Epidermal melanocyte (primary cell): Measurements from ENCODE around the gene FOSL2.

Experiments used
- DNase-seq: peaks from one replicate; pipeline ENCODE4 v3.0.0; 2011; ENCODE audit warnings: low spot score; ENCODE audit not compliant: insufficient read length

FOSL2 gene

GRCh38 chr2:28392297-28393113 lies at the start of gene FOSL2:
FOSL2 (plus strand) TSS chr2:28392858; CDS start chr2:28393721, 863 bp downstream.
- DNase-seq = peak; percentile 91

DNA sequence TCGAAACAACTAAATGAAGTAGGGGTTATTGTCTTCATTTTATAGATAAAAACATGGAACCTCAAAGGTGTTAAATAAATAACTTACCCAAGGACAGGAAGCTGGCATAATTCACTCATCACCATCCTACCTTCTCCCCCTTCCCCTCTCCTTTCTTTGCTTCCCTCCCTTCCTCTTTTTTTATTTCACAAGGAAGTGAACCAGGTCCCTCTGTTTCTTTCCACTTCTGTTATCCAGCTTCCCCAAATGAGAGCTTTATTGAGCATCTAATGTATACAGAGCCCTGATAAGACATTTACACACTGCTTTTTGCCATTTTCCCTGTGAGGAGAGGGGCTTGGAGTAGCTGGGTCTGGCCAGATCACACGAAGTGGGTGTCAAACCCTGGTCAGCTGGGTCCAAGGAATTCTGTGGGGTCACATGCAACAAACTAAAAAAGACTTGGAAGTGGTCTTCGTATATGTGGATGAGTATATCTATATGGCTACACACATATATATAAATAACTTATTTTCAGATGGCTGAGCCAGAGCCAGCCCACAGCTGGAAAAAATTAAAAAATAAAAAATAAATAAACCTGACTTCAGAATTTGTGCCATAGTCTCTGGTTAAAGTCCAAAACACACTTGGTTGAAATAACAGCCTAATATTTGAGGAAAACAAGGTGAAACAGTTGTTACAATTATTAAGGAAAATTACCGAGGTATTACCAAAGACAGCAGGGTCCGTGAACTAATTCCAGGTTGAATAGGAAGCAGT lies 49.3 kb upstream of the FOSL2 start:
- DNase-seq = no peak

DNA sequence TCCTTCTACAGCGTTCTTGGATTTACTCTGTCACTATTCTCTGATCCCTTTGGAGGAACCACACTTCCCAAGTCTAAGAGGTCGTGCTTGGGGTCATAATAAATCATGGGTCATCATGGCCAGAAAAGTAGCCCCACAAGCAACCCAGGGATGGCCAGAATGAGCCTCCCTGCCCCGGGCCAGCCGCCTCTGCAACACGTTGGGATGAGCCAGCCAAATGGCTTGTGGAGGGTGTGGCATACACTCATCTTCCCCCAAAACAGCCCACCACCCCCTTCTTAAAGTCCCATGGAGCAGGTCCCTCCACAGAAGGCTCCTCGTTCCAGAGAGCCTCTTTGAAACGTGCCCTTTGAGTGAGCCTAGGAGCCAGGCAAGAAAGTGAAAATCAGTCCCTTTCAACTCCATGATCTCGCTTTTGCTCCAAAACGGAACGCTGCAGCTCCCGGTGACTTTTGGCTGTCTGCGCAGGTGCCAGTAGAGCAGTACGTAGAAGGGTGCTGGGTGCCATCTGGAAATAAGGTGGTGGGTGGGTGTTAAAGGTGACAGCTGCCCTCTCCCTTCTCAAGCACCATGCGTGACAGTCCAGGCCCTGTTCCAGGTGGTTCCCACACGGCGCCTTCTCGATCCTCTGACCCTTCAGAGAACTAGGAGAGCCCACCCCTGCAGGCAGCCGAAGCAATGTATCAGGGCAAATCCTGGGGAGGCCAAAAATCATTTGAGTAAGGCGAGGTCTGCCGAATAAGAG lies 48.5 kb upstream of the FOSL2 start:
- no peak for DNase-seq

DNA sequence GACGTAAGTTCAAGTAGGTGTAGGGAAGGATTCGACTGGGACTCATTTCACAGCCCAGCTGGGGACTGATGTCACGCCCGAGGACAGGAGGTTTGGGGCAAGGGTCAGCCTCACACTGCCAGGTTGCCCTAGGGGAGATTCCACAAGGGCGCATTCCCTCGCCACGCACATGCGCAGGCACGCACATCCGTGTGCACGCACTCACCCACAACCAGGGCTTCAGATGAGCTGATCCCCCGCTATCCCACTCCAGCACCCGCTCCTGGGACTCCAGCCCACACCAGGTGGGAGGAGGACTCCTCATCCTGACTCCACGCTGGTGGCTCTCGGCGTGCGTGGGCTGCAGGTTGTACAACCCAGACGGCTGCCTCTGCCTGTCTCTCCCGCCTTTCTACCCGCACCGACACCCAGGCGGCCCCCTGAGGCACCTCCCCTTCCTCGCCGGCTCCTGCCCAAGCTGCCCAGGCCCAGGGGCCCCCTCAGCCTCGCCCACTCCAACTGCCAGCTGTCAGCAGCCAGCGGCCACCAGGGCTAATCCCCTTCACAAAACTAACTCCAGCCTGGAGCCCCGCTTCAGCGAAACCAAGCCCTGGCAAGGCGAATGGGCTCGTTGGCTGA lies 47.8 kb upstream of the FOSL2 start:
- no peak for DNase-seq

GRCh38 chr2:28345619-28346018 lies 47.0 kb upstream of the FOSL2 start:
- DNase-seq = no peak

- DNase-seq = no peak
Observed at GRCh38 chr2:28346587-28346986, 46.1 kb upstream of the FOSL2 start.

DNA sequence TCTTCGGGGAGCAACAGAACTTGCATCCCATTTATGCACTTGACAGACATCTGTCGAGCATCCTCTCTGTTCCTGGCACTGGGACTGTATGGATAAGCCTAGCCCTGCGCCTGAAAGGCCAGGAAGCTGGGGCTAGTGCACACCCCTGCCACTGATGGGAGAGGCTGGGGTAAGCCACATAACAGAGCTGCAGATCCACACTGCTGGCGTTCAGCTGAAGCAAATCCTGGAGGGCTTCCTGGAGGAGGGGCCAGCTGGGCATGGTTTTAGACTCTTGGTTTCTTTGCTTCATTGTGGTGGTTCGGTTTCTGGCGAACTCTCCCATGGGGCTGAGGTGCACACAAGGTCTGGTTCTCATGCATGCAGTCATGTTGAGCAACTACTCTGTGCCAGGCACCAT lies 45.5 kb upstream of the FOSL2 start:
- no peak for DNase-seq

DNA sequence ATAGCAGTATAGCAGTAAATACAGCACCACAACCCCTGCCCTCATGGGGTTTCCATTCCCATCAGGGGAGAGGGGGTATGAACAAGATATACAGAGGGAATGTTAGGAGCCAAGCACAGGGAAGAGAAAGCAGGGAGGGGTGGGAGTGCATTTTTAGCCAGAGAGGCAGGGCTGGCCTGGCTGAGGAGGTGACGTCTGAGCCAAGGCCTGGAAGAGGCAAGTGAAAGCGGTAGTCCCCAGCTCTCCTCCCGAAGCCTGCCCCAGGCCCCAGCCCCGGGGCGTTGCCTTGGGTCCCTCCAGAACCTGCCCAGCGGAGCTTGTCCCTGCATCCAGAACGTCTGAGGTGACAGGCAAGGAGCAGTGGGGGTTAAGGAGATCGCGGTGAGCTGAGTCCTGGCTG lies 45.1 kb upstream of the FOSL2 start:
- DNase-seq = no peak

DNA sequence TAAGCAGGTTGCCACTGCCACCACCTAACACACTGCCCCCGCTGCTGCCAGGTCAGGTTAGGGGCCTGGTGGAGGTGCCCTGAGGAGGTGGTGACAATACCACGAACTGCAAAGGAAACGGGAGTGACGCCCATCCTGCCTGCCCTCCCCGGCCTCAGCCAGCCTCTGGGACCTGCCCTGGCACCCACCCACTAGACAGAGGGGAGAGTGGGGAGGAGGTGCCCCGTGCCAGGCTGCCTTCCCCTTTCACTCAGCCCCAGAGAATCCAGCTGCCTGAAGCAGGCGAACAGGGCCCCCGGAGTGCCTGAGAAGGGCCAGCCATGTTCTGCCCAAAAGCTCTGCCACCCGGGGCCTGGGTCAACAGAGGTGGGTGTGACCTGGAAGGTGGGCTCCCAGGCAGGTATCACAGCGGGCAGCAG lies 44.5 kb upstream of the FOSL2 start:
- no peak for DNase-seq

DNA sequence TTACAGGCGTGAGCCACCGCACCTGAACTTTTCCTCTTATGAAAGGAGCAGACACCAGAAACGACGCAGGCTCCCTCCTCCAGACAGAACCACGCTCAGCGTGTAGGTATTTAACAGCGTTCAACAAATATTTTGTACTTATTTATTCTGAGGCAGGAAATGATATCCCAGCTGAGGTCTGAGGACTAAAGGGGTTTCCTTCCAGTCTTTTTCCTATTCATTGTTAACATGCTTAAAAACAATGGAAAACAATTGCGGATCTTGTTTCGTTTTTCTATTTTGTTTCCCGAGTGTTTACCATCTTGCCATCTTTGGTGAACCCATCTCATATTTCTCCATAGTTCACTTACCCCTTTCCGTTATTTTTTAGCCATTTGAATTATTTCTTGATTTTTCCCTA lies 43.7 kb upstream of the FOSL2 start:
- DNase-seq = no peak

DNA sequence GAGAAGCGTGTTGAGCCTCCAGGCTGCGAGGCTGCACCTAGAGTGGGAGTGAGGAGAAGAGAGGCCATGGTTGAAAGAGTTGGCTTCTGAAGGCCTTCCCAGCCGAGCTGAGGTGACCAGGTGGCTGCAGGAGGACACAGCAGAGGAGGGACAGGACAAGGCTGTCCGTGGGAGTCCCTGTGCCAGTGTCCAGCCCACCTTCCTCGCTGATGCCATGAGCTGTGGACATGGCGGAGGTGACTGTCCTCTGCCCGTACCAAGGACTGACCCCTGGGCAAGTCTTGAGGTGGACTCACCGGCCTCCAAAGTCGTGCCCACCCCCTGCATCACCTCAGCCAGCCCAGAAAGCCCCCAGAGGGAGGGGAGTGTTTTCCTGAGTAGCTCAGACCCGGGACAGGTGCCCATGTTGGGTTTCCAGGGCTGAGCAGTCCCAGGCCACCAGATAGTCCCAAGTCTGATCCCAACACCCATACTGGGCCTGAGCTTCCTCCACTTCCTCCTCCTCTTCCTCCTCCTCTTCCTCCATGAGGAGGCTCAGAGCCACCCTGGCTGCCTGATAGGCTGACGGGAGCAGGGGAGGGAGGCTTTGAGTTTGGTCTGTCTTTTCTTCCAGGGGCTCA lies 43.0 kb upstream of the FOSL2 start:
- DNase-seq = no peak

- no peak for DNase-seq
Observed at GRCh38 chr2:28350196-28350595, 42.5 kb upstream of the FOSL2 start.

- DNase-seq = no peak
Observed at GRCh38 chr2:28350791-28351285, 41.8 kb upstream of the FOSL2 start.

DNA sequence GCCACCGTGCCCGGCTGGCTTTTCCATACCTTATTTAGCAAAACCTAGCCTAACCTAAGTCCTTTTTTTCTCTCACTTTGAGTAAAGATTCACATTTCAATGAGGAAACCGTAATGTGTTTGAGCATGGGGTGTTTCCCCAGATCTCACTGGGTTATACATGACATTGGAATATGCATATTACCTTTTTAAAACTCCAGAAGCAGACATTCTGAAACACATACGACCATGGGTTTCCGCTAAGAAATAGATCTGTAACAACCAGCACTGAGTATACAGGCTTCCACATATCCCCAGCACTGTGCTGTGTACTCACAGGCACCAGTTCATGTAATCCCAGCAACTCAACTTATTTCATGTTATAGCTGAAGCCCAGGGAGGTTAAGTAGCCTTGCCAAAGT lies 41.0 kb upstream of the FOSL2 start:
- no peak for DNase-seq

GRCh38 chr2:28352104-28352503 lies 40.6 kb upstream of the FOSL2 start:
- peak; percentile 35 for DNase-seq

DNA sequence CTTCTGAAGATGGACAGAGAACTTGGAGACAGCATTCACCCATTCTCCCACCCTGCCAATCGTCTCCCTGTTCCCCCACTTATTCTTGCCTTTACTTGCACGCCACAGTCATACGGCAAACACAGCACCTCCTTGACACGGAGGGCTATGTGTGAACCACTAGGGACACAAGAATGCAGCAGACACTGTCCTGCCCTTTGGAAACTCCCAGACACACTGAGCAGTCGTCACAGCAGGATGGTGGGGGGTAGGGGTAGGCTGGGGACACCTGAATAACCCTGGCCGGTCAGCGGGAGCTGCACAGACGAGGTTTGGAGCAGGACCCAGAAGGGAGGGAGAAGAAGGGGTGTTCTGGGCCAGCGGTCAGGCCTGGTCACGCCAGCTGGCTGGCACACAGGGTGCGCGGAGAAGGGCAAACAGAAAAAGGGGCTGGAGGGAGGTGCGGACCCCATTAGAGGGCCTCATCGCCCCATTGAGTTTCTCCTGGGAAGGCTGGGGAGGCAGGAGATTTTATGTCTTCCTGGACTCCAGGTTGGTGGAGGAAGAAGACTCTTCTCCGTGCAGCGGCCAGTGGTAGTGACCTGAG lies 40.0 kb upstream of the FOSL2 start:
- no peak for DNase-seq

DNA sequence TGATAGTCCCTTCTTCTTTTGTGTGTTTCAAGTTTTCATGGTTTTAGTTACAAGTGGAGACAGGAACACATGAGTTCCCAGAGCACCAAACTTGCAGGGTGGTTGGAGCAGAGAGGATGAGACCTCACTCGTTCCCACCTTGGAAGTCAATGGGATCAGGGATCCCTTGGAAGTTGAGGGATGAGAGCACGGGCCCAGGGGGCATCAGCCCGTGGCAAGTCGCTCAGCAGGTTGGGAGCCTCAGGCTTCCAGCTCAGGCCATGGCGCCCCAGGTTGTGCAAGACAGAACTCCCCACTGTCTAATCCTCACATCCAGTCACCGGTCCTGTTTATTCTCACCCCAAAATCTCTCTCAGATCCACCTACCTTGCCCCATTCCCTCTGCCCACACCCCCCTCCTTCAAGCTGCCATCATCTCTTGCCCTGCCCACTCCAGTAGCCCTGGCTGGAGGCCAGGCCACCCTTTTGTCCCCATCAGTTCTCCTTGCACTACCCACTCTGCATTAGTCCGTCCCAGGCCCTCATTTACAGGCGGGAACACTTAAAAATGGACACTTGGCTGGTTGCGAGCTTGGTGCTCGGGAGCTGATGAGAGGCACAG lies 37.6 kb upstream of the FOSL2 start:
- DNase-seq = no peak

DNA sequence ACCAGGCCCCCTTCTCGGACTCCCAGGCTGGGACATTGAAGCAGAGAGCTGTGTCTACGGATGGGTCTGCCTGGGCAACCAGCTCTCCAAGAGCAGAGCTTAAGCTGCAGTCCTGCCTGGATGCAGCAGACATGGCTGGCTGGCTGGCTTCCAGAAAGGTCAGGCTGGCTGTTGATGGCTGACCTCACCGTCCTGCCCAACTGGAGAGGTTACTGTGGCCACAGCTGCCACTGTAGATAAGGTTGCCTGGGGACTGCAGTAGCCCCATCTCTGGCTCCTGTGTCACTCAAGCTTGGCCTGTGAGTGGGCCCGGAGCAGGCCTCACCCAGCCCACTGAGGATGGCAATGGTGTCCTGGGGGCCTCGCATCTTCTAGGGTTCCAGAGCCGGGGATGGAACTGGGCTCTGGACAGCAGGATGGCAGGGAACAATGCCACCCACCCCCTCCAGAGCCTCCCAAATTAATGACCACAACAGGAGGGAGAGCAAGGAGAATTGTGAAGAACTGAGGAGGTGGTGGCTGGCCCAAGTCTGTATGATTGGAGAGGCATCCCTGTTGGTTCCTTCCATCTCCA lies 37.0 kb upstream of the FOSL2 start:
- DNase-seq = no peak

DNA sequence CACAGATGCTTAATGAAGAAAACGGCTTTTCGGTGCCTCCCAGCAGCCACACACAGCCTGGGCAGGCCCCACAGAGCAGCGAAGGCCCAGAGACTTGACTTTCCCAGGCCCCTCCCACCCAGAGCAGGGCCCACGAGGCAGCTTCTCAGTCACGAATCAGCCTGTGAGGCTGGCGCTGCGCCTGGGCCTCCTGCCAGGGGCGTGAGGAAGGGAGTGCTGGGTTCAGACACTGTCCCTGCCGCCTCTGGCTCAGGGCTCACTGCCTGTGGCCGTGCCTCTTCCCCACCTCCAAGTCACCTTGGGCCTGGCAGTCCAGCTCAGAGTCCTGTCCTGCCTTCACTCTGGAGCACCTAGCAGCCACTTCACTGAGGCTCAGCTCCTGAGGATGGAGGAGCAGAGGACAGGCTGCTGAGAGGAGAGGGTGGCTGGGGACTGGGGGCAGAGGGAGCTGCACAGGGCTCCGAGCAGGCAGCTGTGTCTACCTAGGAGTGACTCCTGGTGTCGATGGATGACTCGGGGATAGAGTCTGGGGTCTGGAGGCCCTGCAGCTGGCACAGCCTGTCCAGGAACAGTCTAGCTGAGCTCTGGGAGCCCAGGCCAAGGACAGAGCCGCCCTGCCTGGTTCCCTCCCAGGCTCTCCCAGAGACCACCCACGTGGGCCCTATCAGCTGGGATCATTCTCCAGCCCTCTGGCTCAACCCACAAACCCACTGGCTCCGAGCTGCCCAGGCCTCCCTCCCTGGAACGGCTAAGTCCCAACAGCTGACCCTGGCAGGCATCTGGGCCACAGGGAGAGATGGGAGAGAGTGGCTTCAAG lies 36.4 kb upstream of the FOSL2 start:
- peak; percentile 94 for DNase-seq
